Astrocyte (in vitro differentiated cells and primary cell): ENCODE measurements around the gene LILRA1.
"Not testable (repeated sequence)": the region's sequence is repeated elsewhere in the genome, so short reads cannot be mapped to it uniquely, and the experiment has no call there.

Experiments
- EZH2 ChIP-seq: IDR thresholded peaks from 2 replicates; pipeline ENCODE4 v1.6.1; 2012; ENCODE audit warnings: mild to moderate bottlenecking, low read length, inconsistent platforms; ENCODE audit not compliant: insufficient read depth
- TF ChIP-seq, protein P1 (sequence below): IDR thresholded peaks from 2 replicates; pipeline ENCODE4 v1.5.1; 2011; ENCODE audit warnings: low read depth, mild to moderate bottlenecking, inconsistent platforms, low read length, moderate library complexity; ENCODE audit not compliant: insufficient read depth

DNA sequence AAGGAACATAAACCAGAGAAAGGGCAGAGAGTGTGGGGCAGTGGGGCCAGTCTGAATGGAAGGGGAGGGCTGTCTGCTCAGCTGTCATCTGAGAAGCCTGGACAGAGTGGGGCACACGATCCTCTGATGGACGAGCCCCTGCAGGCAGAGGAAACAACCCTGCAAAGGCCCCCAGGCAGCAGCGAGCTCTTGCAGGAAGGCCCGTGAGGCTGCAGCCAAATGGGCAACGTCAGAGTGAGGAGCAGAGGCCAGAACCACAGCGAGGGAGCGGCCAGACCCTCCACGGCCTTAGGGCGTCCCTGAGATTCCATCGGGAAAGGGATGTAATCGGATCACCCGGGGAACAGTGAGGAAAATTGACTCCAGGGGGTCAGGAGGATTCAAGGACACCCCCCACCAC is 42.6 kb downstream of the LILRA1 start:
- TF ChIP-seq, protein P1, sequence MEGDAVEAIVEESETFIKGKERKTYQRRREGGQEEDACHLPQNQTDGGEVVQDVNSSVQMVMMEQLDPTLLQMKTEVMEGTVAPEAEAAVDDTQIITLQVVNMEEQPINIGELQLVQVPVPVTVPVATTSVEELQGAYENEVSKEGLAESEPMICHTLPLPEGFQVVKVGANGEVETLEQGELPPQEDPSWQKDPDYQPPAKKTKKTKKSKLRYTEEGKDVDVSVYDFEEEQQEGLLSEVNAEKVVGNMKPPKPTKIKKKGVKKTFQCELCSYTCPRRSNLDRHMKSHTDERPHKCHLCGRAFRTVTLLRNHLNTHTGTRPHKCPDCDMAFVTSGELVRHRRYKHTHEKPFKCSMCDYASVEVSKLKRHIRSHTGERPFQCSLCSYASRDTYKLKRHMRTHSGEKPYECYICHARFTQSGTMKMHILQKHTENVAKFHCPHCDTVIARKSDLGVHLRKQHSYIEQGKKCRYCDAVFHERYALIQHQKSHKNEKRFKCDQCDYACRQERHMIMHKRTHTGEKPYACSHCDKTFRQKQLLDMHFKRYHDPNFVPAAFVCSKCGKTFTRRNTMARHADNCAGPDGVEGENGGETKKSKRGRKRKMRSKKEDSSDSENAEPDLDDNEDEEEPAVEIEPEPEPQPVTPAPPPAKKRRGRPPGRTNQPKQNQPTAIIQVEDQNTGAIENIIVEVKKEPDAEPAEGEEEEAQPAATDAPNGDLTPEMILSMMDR: not testable (repeated sequence)
- TF ChIP-seq EZH2: not testable (repeated sequence)
